ENCODE results near the gene GLO1. TPM values are rescaled to one million over a fixed set of nuclear protein-coding genes. Genes with fewer than 3 reads are reported as not detected.

Gene GLO1
- total and polyA plus RNA-seq, 7 experiments from 2014 or later, result 16.0 to 103 (median 24.3) TPM

GRCh38 chr6:38646166-38646878 is 56.6 kb downstream of the GLO1 start:
- H3K4me3 ChIP-seq (ENCODE audit: low read length), result no peak overlapping the region
- no peak overlapping the region for H3K27ac ChIP-seq (ENCODE audit: low read depth, low read length)
- ATAC-seq, result no peak
- POLR2A ChIA-PET, result no interaction called here
- H3K4me3 Mint-ChIP-seq, result no peak overlapping the region
- CTCF ChIA-PET, result no interaction called here
- H3K27me3 Mint-ChIP-seq, result no peaks in the 10 kb centered on the region
- H3K4me1 Mint-ChIP-seq, result peaks cover 5 to 17% (median 8%) of the 10 kb centered on the region in 7 donors
- peaks cover 0 to 3% (median 0%) of the 10 kb centered on the region in 11 donors for H3K9me3 Mint-ChIP-seq
- DNase-seq, result no peak
- no peaks in the 10 kb centered on the region for H3K27me3 ChIP-seq (ENCODE audit: control insufficient read depth in 2 of 2, insufficient read depth in 2 of 2, low read length in 2 of 2)
- H3K4me1 ChIP-seq (ENCODE audit: control insufficient read depth in 2 of 2, insufficient read depth in 2 of 2, low read length in 2 of 2), result peaks cover 0 to 1% of the 10 kb centered on the region in 2 donors
- H3K27ac Mint-ChIP-seq, result no peak overlapping the region
- peaks cover 5 to 26% (median 16%) of the 10 kb centered on the region in 5 donors for H3K36me3 Mint-ChIP-seq
- no peaks in the 10 kb centered on the region for H3K36me3 ChIP-seq (ENCODE audit: control insufficient read depth in 2 of 3, insufficient read depth in 3 of 3, low read length in 3 of 3)
- intact Hi-C loops (cut with micrococcal nuclease), result no loop called here
- no peaks in the 10 kb centered on the region for H3K9me3 ChIP-seq (ENCODE audit: control insufficient read depth in 2 of 3, low read length in 3 of 3)

- H3K4me1 Mint-ChIP-seq, result peaks cover 14 to 25% (median 19%) of the 10 kb centered on the region in 7 donors
- H3K36me3 Mint-ChIP-seq, result peaks cover 0 to 15% (median 12%) of the 10 kb centered on the region in 5 donors
- Histone ChIP-seq H3K27me3 (ENCODE audit: control insufficient read depth in 2 of 2, insufficient read depth in 2 of 2, low read length in 2 of 2) (no peaks in the 10 kb centered on the region), H3K27ac (ENCODE audit: low read depth, low read length) (no peak overlapping the region), H3K4me3 (ENCODE audit: low read length) (no peak overlapping the region), H3K9me3 (ENCODE audit: control insufficient read depth in 2 of 3, low read length in 3 of 3) (no peaks in the 10 kb centered on the region), H3K4me1 (ENCODE audit: control insufficient read depth in 2 of 2, insufficient read depth in 2 of 2, low read length in 2 of 2) (peaks cover 10 to 11% of the 10 kb centered on the region in 2 donors), H3K36me3 (ENCODE audit: control insufficient read depth in 2 of 3, insufficient read depth in 3 of 3, low read length in 3 of 3) (peaks cover 0 to 3% (median 0%) of the 10 kb centered on the region in 3 experiments)
- no peak for DNase-seq
- H3K4me3 Mint-ChIP-seq, result no peak overlapping the region
- no peaks in the 10 kb centered on the region for H3K9me3 Mint-ChIP-seq
- no peak for ATAC-seq
- ChIA-PET POLR2A (no interaction called here), CTCF (no interaction called here)
- intact Hi-C loops (cut with micrococcal nuclease), result no loop called here
- H3K27ac Mint-ChIP-seq, result no peak overlapping the region
- H3K27me3 Mint-ChIP-seq, result no peaks in the 10 kb centered on the region
Observed at GRCh38 chr6:38644951-38645350, 58.0 kb downstream of the GLO1 start.

- H3K36me3 ChIP-seq (ENCODE audit: control insufficient read depth in 2 of 3, insufficient read depth in 3 of 3, low read length in 3 of 3), result peaks cover 0 to 4% (median 0%) of the 10 kb centered on the region in 3 experiments
- H3K9me3 ChIP-seq (ENCODE audit: control insufficient read depth in 2 of 3, low read length in 3 of 3), result no peaks in the 10 kb centered on the region
- Mint-ChIP-seq H3K4me3 (peak overlapping the region; percentile 74 to 94 (median 90)), H3K27ac (peak overlapping the region; percentile 88 to 96 (median 91)), H3K9me3 (no peaks in the 10 kb centered on the region), H3K27me3 (no peaks in the 10 kb centered on the region), H3K36me3 (peaks cover 0 to 4% (median 0%) of the 10 kb centered on the region in 5 donors), H3K4me1 (peaks cover 38 to 61% (median 54%) of the 10 kb centered on the region in 7 donors)
- peaks cover 16 to 22% of the 10 kb centered on the region in 2 donors for H3K4me1 ChIP-seq (ENCODE audit: control insufficient read depth in 2 of 2, insufficient read depth in 2 of 2, low read length in 2 of 2)
- ChIA-PET CTCF (interaction anchor here (0.7 kb wide), 1 partner anchor 135 kb away, joined by 3 read pairs; no protein-coding TSS in a partner anchor), POLR2A (interaction anchor here (0.9 to 1.8 kb wide), 4 partner anchors 11 to 69 kb away, joined by 3 to 10 read pairs (median 6); partner anchors contain the start of gene GLO1)
- H3K27ac ChIP-seq (ENCODE audit: low read depth, low read length), result peak overlapping the region; percentile 94
- H3K4me3 ChIP-seq (ENCODE audit: low read length), result peak overlapping the region; percentile 90
- intact Hi-C loops (cut with micrococcal nuclease), result loop anchor here (1.0 to 2.0 kb wide), 3 partner anchors 32 to 822 kb away; partner anchors contain the start of genes SAYSD1 (in 1 of the 2) and ZFAND3 (in 1 of the 2)
- H3K27me3 ChIP-seq (ENCODE audit: control insufficient read depth in 2 of 2, insufficient read depth in 2 of 2, low read length in 2 of 2), result no peaks in the 10 kb centered on the region
- ATAC-seq (no peak), DNase-seq (no peak)
Observed at GRCh38 chr6:38640216-38640909, 62.6 kb downstream of the GLO1 start.

GRCh38 chr6:38639498-38640215 is 63.3 kb downstream of the GLO1 start, which contains the start of gene BTBD9:
TSS of gene BTBD9 (minus strand) at chr6:38639929.
- DNase-seq (peak; percentile 83 to 92 (median 90)), ATAC-seq (peak; percentile 87)
- Histone ChIP-seq H3K36me3 (ENCODE audit: control insufficient read depth in 2 of 3, insufficient read depth in 3 of 3, low read length in 3 of 3) (peaks cover 0 to 4% (median 0%) of the 10 kb centered on the region in 3 experiments), H3K27ac (ENCODE audit: low read depth, low read length) (peak within 1 kb of the TSS; percentile 94), H3K27me3 (ENCODE audit: control insufficient read depth in 2 of 2, insufficient read depth in 2 of 2, low read length in 2 of 2) (no peaks in the 10 kb centered on the region), H3K4me1 (ENCODE audit: control insufficient read depth in 2 of 2, insufficient read depth in 2 of 2, low read length in 2 of 2) (peaks cover 16 to 22% of the 10 kb centered on the region in 2 donors), H3K9me3 (ENCODE audit: control insufficient read depth in 2 of 3, low read length in 3 of 3) (no peaks in the 10 kb centered on the region), H3K4me3 (ENCODE audit: low read length) (peak within 1 kb of the TSS; percentile 90)
- Mint-ChIP-seq H3K27ac (peak within 1 kb of the TSS; percentile 88 to 96 (median 91)), H3K4me3 (peak within 1 kb of the TSS; percentile 74 to 94 (median 90)), H3K36me3 (peaks cover 0 to 4% (median 0%) of the 10 kb centered on the region in 5 donors), H3K27me3 (no peaks in the 10 kb centered on the region), H3K9me3 (no peaks in the 10 kb centered on the region), H3K4me1 (peaks cover 40 to 65% (median 57%) of the 10 kb centered on the region in 7 donors)
- intact Hi-C loops (cut with micrococcal nuclease), result loop anchor here (1.0 to 5.0 kb wide), 10 partner anchors 33 to 1142 kb away; partner anchors contain the start of genes GLO1 (in 2 of the 2), SAYSD1 (in 2 of the 2), CCDC167 (in 1 of the 2) and KCNK5 (in 1 of the 2)
- ChIA-PET CTCF (interaction anchor here (0.7 kb wide), 1 partner anchor 134 kb away, joined by 3 read pairs; no protein-coding TSS in a partner anchor), POLR2A (interaction anchor here (1.1 to 1.8 kb wide), 6 partner anchors 13 to 475 kb away, joined by 3 to 10 read pairs (median 4); partner anchors contain the start of genes GLO1 and SAYSD1)

- Histone ChIP-seq H3K4me3 (ENCODE audit: low read length) (peak overlapping the region; percentile 90), H3K27ac (ENCODE audit: low read depth, low read length) (peak overlapping the region; percentile 94), H3K9me3 (ENCODE audit: control insufficient read depth in 2 of 3, low read length in 3 of 3) (no peaks in the 10 kb centered on the region), H3K27me3 (ENCODE audit: control insufficient read depth in 2 of 2, insufficient read depth in 2 of 2, low read length in 2 of 2) (no peaks in the 10 kb centered on the region), H3K4me1 (ENCODE audit: control insufficient read depth in 2 of 2, insufficient read depth in 2 of 2, low read length in 2 of 2) (peaks cover 16 to 22% of the 10 kb centered on the region in 2 donors), H3K36me3 (ENCODE audit: control insufficient read depth in 2 of 3, insufficient read depth in 3 of 3, low read length in 3 of 3) (peaks cover 0 to 4% (median 0%) of the 10 kb centered on the region in 3 experiments)
- CTCF ChIA-PET, result interaction anchor here (0.6 kb wide), 1 partner anchor 31 kb away, joined by 3 read pairs; no protein-coding TSS in a partner anchor
- Mint-ChIP-seq H3K9me3 (no peaks in the 10 kb centered on the region), H3K36me3 (peaks cover 0 to 4% (median 0%) of the 10 kb centered on the region in 5 donors), H3K4me3 (peak overlapping the region; percentile 74 to 94 (median 90)), H3K27ac (peak overlapping the region; percentile 88 to 96 (median 91)), H3K27me3 (no peaks in the 10 kb centered on the region), H3K4me1 (peaks cover 40 to 71% (median 64%) of the 10 kb centered on the region in 7 donors)
- intact Hi-C loops (cut with micrococcal nuclease), result loop anchor here (1.0 to 5.0 kb wide), 7 partner anchors 64 to 1142 kb away; partner anchors contain the start of genes GLO1 (in 2 of the 2), CCDC167 (in 1 of the 2), KCNK5 (in 1 of the 2) and SAYSD1 (in 1 of the 2)
- POLR2A ChIA-PET, result interaction anchor here (1.1 to 1.8 kb wide), 6 partner anchors 13 to 476 kb away, joined by 3 to 10 read pairs (median 4); partner anchors contain the start of genes GLO1 and SAYSD1
- DNase-seq (peak; percentile 50 to 84 (median 78)), ATAC-seq (peak; percentile 74)
Observed at GRCh38 chr6:38638941-38639497, 63.9 kb downstream of the GLO1 start.

Measured in naive thymus-derived CD4-positive, alpha-beta T cell (primary cell).